Measurements from ENCODE around the gene BBS5. TPM values are rescaled to one million over a fixed set of nuclear protein-coding genes. Genes with fewer than 3 reads are reported as not detected.

Gene BBS5
- total RNA-seq, 1 donor from 2014 or later, result 1.3 TPM

DNA sequence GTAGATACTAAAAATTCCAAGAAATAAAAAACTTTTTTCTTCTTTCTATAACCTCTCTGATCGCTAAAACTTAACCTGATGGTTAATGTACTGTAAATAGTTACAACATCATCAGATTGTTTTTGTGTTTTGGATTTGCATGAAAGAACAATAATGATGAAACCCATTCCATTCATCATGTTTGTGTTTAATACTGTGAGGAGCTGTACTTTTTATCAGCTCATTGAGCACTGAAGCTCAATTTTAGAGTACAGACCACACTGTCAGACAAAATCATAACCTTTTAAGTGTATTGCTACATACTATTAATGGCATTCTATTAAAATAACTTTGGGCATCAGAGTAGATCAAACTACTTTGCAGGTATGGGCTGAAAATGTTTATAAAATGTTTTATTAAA, 14.8 kb upstream of the BBS5 start:
- no peak for DNase-seq (ENCODE audit: low read depth)
- TF ChIP-seq, protein P1, sequence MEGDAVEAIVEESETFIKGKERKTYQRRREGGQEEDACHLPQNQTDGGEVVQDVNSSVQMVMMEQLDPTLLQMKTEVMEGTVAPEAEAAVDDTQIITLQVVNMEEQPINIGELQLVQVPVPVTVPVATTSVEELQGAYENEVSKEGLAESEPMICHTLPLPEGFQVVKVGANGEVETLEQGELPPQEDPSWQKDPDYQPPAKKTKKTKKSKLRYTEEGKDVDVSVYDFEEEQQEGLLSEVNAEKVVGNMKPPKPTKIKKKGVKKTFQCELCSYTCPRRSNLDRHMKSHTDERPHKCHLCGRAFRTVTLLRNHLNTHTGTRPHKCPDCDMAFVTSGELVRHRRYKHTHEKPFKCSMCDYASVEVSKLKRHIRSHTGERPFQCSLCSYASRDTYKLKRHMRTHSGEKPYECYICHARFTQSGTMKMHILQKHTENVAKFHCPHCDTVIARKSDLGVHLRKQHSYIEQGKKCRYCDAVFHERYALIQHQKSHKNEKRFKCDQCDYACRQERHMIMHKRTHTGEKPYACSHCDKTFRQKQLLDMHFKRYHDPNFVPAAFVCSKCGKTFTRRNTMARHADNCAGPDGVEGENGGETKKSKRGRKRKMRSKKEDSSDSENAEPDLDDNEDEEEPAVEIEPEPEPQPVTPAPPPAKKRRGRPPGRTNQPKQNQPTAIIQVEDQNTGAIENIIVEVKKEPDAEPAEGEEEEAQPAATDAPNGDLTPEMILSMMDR (IDR thresholded peaks at IDR 0.05; ENCODE audit: insufficient read depth, low read length, severe bottlenecking), result no peak
- Histone ChIP-seq H3K4me3 (ENCODE audit: low read depth, low read length) (no peak overlapping the region), H3K36me3 (ENCODE audit: control insufficient read depth, insufficient read depth, low read length) (no peaks in the 10 kb centered on the region), H3K27me3 (ENCODE audit: control insufficient read depth, insufficient read depth, low read length) (no peaks in the 10 kb centered on the region)
- no peak for FAIRE-seq

DNA sequence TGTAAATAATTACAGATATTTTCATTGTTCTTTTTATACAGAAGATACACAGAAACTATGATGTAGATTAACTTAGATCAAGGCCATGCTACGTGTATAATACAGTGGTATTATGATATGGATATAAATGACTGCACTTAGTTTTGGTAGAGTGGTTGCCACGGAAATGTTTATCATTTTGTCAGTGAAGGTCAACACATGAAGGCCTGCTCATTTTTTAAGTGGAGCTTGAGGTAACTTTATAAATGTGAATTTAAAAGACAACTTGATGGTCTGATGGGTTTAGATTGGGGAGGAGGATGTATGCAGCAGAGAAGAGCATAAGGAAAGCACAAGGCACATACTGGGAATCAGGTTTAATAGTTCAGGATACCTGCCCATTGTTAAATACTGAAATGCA, 14.4 kb upstream of the BBS5 start:
- TF ChIP-seq, protein P1 (IDR thresholded peaks at IDR 0.05; ENCODE audit: insufficient read depth, low read length, severe bottlenecking), result no peak
- no peaks in the 10 kb centered on the region for H3K36me3 ChIP-seq (ENCODE audit: control insufficient read depth, insufficient read depth, low read length)
- H3K4me3 ChIP-seq (ENCODE audit: low read depth, low read length), result no peak overlapping the region
- FAIRE-seq (no peak), DNase-seq (ENCODE audit: low read depth) (no peak)
- no peaks in the 10 kb centered on the region for H3K27me3 ChIP-seq (ENCODE audit: control insufficient read depth, insufficient read depth, low read length)

DNA sequence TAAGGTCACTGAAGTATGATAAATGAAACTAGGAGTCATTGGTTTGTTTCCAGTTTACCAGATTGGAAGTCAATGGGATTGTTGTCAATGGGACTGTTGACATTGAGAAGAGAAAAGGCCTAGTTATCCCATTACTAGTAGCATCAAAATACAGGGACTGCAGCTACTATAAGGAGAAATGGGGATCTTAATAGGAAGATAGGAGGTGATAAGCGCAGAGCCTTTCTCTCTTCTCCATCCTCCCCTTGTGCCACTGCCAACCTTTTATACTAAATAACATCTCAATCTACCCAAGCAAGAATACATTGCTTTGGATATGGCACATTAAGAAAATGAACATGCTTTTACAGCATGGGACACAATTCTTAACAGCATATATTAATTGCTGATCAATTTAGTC, 10.5 kb upstream of the BBS5 start:
- TF ChIP-seq, protein P1 (IDR thresholded peaks at IDR 0.05; ENCODE audit: insufficient read depth, low read length, severe bottlenecking), result no peak
- Histone ChIP-seq H3K27me3 (ENCODE audit: control insufficient read depth, insufficient read depth, low read length) (no peaks in the 10 kb centered on the region), H3K4me3 (ENCODE audit: low read depth, low read length) (no peak overlapping the region), H3K36me3 (ENCODE audit: control insufficient read depth, insufficient read depth, low read length) (no peaks in the 10 kb centered on the region)
- no peak for DNase-seq (ENCODE audit: low read depth)
- no peak for FAIRE-seq

DNA sequence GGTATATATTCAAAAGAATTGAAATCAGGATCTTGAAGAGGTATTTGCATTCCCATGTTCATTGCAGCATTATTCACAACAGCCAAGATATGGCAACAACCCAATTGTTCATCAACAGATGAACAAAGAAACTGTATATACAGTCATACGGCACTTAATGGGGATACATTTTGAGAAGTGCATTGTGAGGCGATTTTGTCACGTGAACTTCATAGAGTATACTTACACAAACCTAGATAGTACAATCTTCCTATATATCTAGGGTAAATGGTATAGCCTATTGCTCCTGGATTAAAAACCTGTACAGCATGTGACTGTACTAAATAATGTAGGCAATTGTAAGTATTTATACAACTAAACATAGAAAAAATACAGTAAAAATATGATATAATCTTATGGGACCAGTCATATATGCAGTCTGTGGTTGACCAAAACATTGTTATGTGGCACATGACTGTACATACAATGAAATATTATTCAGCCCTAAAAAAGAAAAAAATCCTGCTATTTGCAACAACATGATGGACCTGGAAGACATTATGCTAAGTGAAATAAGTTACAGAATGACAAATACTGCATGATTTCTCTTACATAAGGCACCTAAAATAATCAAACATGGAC, 9.2 kb upstream of the BBS5 start:
- DNase-seq (ENCODE audit: low read depth) (no peak), FAIRE-seq (no peak)
- Histone ChIP-seq H3K36me3 (ENCODE audit: control insufficient read depth, insufficient read depth, low read length) (no peaks in the 10 kb centered on the region), H3K4me3 (ENCODE audit: low read depth, low read length) (no peak overlapping the region), H3K27me3 (ENCODE audit: control insufficient read depth, insufficient read depth, low read length) (no peaks in the 10 kb centered on the region)
- TF ChIP-seq, protein P1 (IDR thresholded peaks at IDR 0.05; ENCODE audit: insufficient read depth, low read length, severe bottlenecking), result no peak

DNA sequence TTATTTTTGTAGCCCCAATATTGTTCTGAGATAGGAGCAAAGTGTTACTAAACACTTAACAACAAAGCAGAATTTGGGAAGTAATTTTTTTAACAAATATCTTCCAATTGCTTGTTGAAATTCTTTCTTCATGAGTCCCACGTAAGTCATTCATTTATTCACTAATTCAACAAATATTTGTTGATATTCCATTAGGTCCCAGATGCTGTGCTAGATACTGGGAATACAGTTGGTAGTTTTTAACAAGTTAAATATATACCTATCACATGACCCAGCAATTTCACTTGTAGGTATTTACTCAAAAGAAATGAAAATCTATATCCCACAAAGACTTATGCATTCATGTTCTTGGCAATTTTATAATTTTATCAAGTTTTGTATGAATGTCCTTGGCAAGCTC, 7.0 kb upstream of the BBS5 start:
- FAIRE-seq (no peak), DNase-seq (ENCODE audit: low read depth) (no peak)
- Histone ChIP-seq H3K4me3 (ENCODE audit: low read depth, low read length) (no peak overlapping the region), H3K36me3 (ENCODE audit: control insufficient read depth, insufficient read depth, low read length) (no peaks in the 10 kb centered on the region), H3K27me3 (ENCODE audit: control insufficient read depth, insufficient read depth, low read length) (no peaks in the 10 kb centered on the region)
- TF ChIP-seq, protein P1 (IDR thresholded peaks at IDR 0.05; ENCODE audit: insufficient read depth, low read length, severe bottlenecking), result no peak

DNA sequence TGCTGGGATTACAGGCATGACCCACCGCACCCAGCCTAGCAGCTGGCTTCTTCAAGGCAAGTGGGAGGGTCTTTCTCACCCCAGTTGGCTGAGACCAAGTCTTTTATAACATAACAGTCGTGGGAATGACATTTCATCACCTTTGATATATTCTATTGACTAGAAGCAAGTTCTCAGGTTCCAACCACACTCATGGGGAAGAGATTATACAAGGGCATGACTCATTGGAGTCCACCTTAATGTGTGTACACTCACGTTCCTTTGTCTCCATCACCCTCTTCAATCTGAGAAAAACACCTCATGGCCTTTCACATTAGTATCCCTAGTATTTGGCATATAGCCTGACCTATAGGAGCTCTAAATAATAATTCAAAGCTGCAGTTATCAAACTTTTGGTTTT, 2.8 kb upstream of the BBS5 start:
- Histone ChIP-seq H3K4me3 (ENCODE audit: low read depth, low read length) (no peak overlapping the region), H3K36me3 (ENCODE audit: control insufficient read depth, insufficient read depth, low read length) (no peaks in the 10 kb centered on the region), H3K27me3 (ENCODE audit: control insufficient read depth, insufficient read depth, low read length) (no peaks in the 10 kb centered on the region)
- DNase-seq (ENCODE audit: low read depth), result peak; percentile 90
- TF ChIP-seq, protein P1 (IDR thresholded peaks at IDR 0.05; ENCODE audit: insufficient read depth, low read length, severe bottlenecking), result no peak
- no peak for FAIRE-seq

Data from bronchial epithelial cell (primary cell).